NCI-H2107 (cell line): ENCODE measurements around the gene SLC6A12.
"Not testable (repeated sequence)": the region's sequence is repeated elsewhere in the genome, so short reads cannot be mapped to it uniquely, and the experiment has no call there.

Experiments
- DNase-seq: peaks from one replicate; lab custom pipeline; 2025; lab: John Stamatoyannopoulos, UW

SLC6A12 gene

GRCh38 chr12:214003-214741 lies at the start of gene SLC6A12:
Gene SLC6A12 (minus strand): TSS chr12:214157. CDS start chr12:209986, 4,171 bp downstream.
- no peak for DNase-seq

- no peak for DNase-seq
These were observed 49.6 kb upstream of the SLC6A12 start for GRCh38 chr12:263574-263973.

GRCh38 chr12:262817-263216 lies 48.9 kb upstream of the SLC6A12 start, which contains the start of gene SLC6A13:
Gene SLC6A13 (minus strand): TSS chr12:262836. CDS start chr12:260052, 2,784 bp downstream.
- no peak for DNase-seq

- no peak for DNase-seq
These were observed 48.2 kb upstream of the SLC6A12 start for GRCh38 chr12:262113-262512.

GRCh38 chr12:257521-258321 lies 43.8 kb upstream of the SLC6A12 start:
- no peak for DNase-seq

- DNase-seq, result no peak
These were observed 43.0 kb upstream of the SLC6A12 start for GRCh38 chr12:256958-257357.

- no peak for DNase-seq
These were observed 42.3 kb upstream of the SLC6A12 start for GRCh38 chr12:256225-256624.

GRCh38 chr12:254912-255311 lies 41.0 kb upstream of the SLC6A12 start:
- DNase-seq, result no peak

- no peak for DNase-seq
These were observed 40.1 kb upstream of the SLC6A12 start for GRCh38 chr12:254039-254438.

- DNase-seq, result no peak
These were observed 39.3 kb upstream of the SLC6A12 start for GRCh38 chr12:253116-253831.

GRCh38 chr12:252636-253035 lies 38.7 kb upstream of the SLC6A12 start:
- no peak for DNase-seq

GRCh38 chr12:247271-247670 lies 33.3 kb upstream of the SLC6A12 start:
- no peak for DNase-seq

GRCh38 chr12:243381-243780 lies 29.4 kb upstream of the SLC6A12 start:
- DNase-seq, result no peak

GRCh38 chr12:242496-242895 lies 28.5 kb upstream of the SLC6A12 start:
- DNase-seq, result no peak

- DNase-seq, result no peak
These were observed 27.3 kb upstream of the SLC6A12 start for GRCh38 chr12:241266-241665.

- DNase-seq, result no peak
These were observed 26.6 kb upstream of the SLC6A12 start for GRCh38 chr12:240566-240965.

- DNase-seq, result no peak
These were observed 24.9 kb upstream of the SLC6A12 start for GRCh38 chr12:238736-239398.

- DNase-seq, result no peak
These were observed 24.2 kb upstream of the SLC6A12 start for GRCh38 chr12:238116-238515.

GRCh38 chr12:237026-237815 lies 23.3 kb upstream of the SLC6A12 start:
- DNase-seq, result no peak

- no peak for DNase-seq
These were observed 22.5 kb upstream of the SLC6A12 start for GRCh38 chr12:236445-236844.

- not testable (repeated sequence) for DNase-seq
These were observed 22.0 kb upstream of the SLC6A12 start for GRCh38 chr12:235967-236366.
